ENCODE data around the gene SH2D5. TPM values are rescaled to one million over a fixed set of nuclear protein-coding genes. Genes with fewer than 3 reads are reported as not detected.

SH2D5 gene
- total RNA-seq, 1 experiment from 2014 or later: 1.1 TPM

DNA sequence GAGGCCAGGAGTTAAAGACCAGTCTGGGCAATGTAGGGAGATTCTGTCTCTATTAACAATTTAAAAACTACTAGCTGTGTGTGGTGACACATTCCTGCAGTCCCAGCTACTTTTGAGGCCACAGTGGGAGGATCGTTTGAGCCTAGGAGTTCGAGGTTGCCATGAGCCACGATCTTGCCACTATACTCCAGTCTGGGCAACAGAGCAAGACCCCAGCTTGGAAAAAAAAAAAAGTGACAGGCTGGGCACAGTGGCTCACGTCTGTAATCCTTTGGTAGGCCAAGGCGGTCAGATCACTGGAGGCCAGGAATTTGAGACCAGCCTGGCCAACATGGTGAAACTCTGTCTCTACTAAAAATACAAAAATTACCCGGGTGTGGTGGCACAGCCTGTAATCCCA is 27.8 kb upstream of the SH2D5 start:
- H3K9me3 ChIP-seq (ENCODE audit: low read depth, low read length, poor library complexity, severe bottlenecking): no peaks in the 10 kb centered on the region
- intact Hi-C loops (cut with micrococcal nuclease; ENCODE audit: unreplicated experiment): no loop called here
- no peaks in the 10 kb centered on the region for H3K4me1 ChIP-seq (ENCODE audit: insufficient read depth, low read length, poor library complexity, severe bottlenecking)
- CTCF ChIA-PET: no interaction called here
- no peak overlapping the region for H3K27ac ChIP-seq (ENCODE audit: low read depth, low read length, poor library complexity, severe bottlenecking)
- BruUV-seq (replicated peaks): no TSS peak
- TF ChIP-seq, protein P1, sequence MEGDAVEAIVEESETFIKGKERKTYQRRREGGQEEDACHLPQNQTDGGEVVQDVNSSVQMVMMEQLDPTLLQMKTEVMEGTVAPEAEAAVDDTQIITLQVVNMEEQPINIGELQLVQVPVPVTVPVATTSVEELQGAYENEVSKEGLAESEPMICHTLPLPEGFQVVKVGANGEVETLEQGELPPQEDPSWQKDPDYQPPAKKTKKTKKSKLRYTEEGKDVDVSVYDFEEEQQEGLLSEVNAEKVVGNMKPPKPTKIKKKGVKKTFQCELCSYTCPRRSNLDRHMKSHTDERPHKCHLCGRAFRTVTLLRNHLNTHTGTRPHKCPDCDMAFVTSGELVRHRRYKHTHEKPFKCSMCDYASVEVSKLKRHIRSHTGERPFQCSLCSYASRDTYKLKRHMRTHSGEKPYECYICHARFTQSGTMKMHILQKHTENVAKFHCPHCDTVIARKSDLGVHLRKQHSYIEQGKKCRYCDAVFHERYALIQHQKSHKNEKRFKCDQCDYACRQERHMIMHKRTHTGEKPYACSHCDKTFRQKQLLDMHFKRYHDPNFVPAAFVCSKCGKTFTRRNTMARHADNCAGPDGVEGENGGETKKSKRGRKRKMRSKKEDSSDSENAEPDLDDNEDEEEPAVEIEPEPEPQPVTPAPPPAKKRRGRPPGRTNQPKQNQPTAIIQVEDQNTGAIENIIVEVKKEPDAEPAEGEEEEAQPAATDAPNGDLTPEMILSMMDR (conservative IDR thresholded peaks at IDR 0.05; ENCODE audit: low read depth, low read length): no peak
- no peak for DNase-seq (ENCODE audit: low spot score)
- peaks cover 97% of the 10 kb centered on the region for H3K36me3 ChIP-seq (ENCODE audit: insufficient read depth, low read length, poor library complexity, severe bottlenecking)
- H3K4me3 ChIP-seq (ENCODE audit: low read depth, low read length, poor library complexity, severe bottlenecking): no peak overlapping the region
- H3K27me3 ChIP-seq (replicated peaks; ENCODE audit: insufficient read depth, low read depth, low read length, poor library complexity): no peaks in the 10 kb centered on the region
- POLR2A ChIA-PET (ENCODE audit: low non-redundant PET): interaction anchor here (0.5 kb wide), 1 partner anchor 27 kb away, joined by 3 read pairs; the partner anchor contains the start of gene HP1BP3

DNA sequence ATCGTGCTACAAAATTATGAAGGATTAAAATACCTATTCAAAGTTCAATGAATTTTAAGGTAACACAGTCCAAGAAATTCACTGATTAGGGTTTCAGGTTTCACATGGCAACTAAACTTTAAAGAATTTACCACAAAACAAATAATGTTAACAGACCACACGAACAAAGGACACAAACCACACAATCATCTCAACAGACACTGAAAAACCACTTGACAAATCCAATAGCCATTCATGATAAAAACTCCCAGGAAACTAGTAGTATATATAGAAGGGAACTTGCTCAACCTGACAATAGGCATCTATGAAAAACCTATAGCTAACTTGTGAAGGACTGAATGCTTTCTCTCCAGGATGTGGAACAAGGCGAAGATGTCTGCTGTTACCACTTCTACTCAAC is 21.1 kb upstream of the SH2D5 start:
- TF ChIP-seq, protein P1 (conservative IDR thresholded peaks at IDR 0.05; ENCODE audit: low read depth, low read length): no peak
- TF ChIP-seq EZH2 (IDR thresholded peaks at IDR 0.05; ENCODE audit: borderline replicate concordance, low read depth, low read length, poor library complexity, severe bottlenecking): no peak
- CTCF ChIA-PET: no interaction called here
- H3K4me3 ChIP-seq (ENCODE audit: low read depth, low read length, poor library complexity, severe bottlenecking): no peak overlapping the region
- no peaks in the 10 kb centered on the region for H3K4me1 ChIP-seq (ENCODE audit: insufficient read depth, low read length, poor library complexity, severe bottlenecking)
- no peak overlapping the region for H3K27ac ChIP-seq (ENCODE audit: low read depth, low read length, poor library complexity, severe bottlenecking)
- intact Hi-C loops (cut with micrococcal nuclease; ENCODE audit: unreplicated experiment): no loop called here
- H3K27me3 ChIP-seq (replicated peaks; ENCODE audit: insufficient read depth, low read depth, low read length, poor library complexity): no peaks in the 10 kb centered on the region
- POLR2A ChIA-PET (ENCODE audit: low non-redundant PET): no interaction called here
- H3K36me3 ChIP-seq (ENCODE audit: insufficient read depth, low read length, poor library complexity, severe bottlenecking): peaks cover 84% of the 10 kb centered on the region
- no TSS peak for BruUV-seq (replicated peaks)
- no peaks in the 10 kb centered on the region for H3K9me3 ChIP-seq (ENCODE audit: low read depth, low read length, poor library complexity, severe bottlenecking)
- DNase-seq (ENCODE audit: low spot score): no peak

DNA sequence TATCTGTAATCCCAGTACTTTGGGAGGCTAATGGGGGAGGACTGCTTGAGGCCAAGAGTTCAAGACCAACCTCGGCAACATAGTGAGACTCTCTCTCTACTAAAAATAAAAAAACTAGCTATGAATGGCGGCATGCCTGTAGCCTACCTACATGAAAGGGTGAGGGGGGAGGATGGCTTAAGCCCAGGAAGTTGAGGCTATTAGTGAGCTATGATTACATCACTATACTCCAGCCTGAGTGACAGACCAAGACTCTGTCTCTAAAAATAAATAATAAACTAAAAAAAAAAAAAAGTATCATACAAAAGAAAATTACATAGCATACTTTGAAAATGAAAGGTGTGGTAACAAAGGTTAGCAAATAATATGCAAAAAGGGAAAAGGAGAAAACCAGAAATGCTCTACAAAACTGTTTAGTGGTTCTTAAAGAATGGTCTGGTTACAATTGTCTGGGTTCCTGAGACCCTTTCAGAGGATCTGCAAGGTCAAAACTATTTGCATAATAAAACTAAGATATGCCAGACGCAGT is 19.0 kb upstream of the SH2D5 start:
- Histone ChIP-seq H3K27ac (ENCODE audit: low read depth, low read length, poor library complexity, severe bottlenecking) (no peak overlapping the region), H3K4me1 (ENCODE audit: insufficient read depth, low read length, poor library complexity, severe bottlenecking) (no peaks in the 10 kb centered on the region), H3K27me3 (replicated peaks; ENCODE audit: insufficient read depth, low read depth, low read length, poor library complexity) (no peaks in the 10 kb centered on the region), H3K9me3 (ENCODE audit: low read depth, low read length, poor library complexity, severe bottlenecking) (no peaks in the 10 kb centered on the region), H3K36me3 (ENCODE audit: insufficient read depth, low read length, poor library complexity, severe bottlenecking) (peaks cover 85% of the 10 kb centered on the region), H3K4me3 (ENCODE audit: low read depth, low read length, poor library complexity, severe bottlenecking) (no peak overlapping the region)
- BruUV-seq (replicated peaks): no TSS peak
- DNase-seq (ENCODE audit: low spot score): no peak
- CTCF ChIA-PET: no interaction called here
- POLR2A ChIA-PET (ENCODE audit: low non-redundant PET): no interaction called here
- intact Hi-C loops (cut with micrococcal nuclease; ENCODE audit: unreplicated experiment): no loop called here
- TF ChIP-seq, protein P1 (conservative IDR thresholded peaks at IDR 0.05; ENCODE audit: low read depth, low read length): no peak

Data from A673 (cell line).